Stimulated activated CD8-positive, alpha-beta memory T cell treated with anti-CD3 and anti-CD28 coated beads, Interleukin-12 subunit alpha, Interleukin-12 subunit beta, amount 100 ng/mL, for 1 hour (primary cell): ENCODE measurements around the gene ARHGEF6.
"Not testable (repeated sequence)": the region's sequence is repeated elsewhere in the genome, so short reads cannot be mapped to it uniquely, and the experiment has no call there.

Source experiments
- DNase-seq: peaks from one replicate; pipeline ENCODE4 v3.0.0-alpha.2; 2020; ENCODE audit warnings: low read depth

Gene ARHGEF6, protein sequence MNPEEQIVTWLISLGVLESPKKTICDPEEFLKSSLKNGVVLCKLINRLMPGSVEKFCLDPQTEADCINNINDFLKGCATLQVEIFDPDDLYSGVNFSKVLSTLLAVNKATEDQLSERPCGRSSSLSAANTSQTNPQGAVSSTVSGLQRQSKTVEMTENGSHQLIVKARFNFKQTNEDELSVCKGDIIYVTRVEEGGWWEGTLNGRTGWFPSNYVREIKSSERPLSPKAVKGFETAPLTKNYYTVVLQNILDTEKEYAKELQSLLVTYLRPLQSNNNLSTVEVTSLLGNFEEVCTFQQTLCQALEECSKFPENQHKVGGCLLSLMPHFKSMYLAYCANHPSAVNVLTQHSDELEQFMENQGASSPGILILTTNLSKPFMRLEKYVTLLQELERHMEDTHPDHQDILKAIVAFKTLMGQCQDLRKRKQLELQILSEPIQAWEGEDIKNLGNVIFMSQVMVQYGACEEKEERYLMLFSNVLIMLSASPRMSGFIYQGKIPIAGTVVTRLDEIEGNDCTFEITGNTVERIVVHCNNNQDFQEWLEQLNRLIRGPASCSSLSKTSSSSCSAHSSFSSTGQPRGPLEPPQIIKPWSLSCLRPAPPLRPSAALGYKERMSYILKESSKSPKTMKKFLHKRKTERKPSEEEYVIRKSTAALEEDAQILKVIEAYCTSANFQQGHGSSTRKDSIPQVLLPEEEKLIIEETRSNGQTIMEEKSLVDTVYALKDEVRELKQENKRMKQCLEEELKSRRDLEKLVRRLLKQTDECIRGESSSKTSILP

DNA sequence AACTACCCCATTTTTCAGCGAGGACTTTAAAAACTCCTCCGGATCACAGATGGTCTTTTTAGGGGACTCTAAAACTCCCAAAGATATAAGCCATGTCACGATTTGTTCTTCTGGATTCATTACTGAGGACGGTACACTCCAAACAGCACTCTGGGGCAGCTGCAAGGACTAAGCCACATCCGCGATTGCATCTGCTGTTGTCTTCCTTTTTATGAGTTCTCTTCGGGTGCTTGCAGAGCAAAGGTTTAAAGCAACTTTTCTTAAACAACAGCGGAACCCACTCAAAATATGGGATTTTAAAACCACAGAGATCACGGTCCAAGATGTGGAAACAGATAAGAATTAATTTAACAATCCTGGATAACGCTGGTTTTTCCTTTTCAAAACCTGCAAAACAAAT, at the start of gene ARHGEF6:
ARHGEF6 (minus strand) TSS at position 170 of the 400 bp plus-strand sequence; CDS start at position 120, 50 bp downstream.
- DNase-seq: no peak

DNA sequence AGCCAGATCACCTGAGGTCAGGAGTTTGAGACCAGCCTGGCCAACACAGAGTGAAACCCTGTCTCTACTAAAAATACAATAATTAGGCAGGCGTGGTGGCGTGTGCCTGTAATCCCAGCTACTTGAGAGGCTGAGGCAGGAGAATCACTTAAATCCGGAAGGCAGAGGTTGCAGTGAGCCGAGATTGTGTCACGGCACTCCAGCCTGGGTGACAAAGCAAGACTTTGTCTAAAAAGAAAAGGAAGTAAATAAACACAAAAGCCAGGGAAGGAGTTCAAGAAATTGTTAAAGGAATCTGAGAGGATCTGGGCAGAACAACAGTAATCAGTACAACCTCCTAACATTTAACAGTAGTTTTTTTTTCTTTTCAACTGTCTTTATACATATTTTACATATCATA, 48.7 kb upstream of the ARHGEF6 start:
- DNase-seq: no peak

DNA sequence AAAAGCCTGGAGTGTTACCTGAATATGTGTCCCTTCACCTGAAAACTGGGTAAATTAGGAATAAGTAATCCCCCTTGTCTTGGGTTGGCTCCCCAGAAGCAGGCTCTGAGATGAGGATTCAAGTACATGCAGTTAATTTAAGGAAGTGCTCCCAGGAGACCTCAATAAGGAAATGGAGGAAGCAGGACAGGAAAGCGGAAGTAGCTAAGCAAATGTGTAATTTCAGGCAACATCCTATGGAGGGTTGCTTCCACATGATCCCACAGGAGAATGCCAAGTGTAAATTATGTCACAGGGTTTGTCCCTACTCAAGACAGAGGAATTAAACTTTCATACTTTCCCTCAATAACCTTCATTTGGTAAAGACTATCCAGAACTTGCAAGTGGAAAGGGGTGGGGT, 48.1 kb upstream of the ARHGEF6 start:
- DNase-seq: no peak

DNA sequence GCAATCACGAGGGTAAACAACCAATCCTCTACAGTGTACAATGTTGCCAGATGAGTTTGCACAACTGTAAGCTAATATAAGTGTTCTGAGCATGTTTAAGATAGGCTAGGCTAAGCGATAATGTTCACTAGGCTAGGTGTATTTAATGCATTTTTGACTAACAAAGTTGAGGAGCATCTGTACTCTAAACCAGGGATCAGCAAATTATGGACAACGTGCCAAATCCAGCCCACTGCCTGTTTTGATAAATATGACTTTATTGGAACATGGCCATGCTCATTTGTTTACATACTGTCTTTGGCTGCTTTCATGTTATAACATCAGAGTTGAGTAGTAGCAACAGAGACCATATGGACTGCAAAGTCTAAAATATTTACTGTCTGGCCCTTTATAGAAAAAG, 46.3 kb upstream of the ARHGEF6 start:
- DNase-seq: no peak

DNA sequence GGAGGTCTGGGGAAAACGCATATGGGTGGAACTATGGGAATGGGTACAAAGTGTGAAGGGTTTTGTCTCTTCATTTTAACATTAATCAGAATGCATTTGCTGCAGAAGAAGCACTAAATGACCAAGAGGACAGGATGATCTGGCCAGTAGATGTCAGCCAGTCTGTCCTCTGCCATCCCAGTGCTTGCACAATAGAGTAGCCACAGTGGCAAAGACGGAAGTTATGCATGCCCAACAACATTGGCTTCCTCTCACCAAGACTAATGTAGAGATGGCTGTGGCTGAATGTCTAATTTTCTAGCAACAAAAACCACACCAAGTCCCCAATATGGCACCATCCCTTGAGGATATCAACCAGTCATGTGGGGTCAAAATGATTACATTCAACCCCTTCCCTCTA, 45.0 kb upstream of the ARHGEF6 start:
- DNase-seq: no peak

DNA sequence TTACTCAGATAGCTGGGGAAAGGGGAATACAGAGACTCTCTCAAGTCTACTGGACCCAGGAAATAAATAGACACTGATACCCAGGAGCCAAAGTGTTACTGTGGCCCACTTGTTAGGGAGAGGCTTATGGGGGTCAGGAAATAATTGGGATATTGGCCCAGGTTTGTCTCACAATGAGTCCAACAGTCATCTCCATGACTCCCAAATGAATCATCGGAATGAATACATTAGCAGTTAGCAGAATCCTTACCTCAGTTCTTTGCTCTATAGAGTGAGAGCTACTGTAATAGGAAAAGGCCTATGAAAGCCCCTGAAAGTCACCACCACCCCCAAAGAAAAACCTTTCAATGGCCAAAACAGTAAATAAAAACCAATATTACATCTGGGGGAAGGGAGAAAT, 42.4 kb upstream of the ARHGEF6 start:
- DNase-seq: no peak

DNA sequence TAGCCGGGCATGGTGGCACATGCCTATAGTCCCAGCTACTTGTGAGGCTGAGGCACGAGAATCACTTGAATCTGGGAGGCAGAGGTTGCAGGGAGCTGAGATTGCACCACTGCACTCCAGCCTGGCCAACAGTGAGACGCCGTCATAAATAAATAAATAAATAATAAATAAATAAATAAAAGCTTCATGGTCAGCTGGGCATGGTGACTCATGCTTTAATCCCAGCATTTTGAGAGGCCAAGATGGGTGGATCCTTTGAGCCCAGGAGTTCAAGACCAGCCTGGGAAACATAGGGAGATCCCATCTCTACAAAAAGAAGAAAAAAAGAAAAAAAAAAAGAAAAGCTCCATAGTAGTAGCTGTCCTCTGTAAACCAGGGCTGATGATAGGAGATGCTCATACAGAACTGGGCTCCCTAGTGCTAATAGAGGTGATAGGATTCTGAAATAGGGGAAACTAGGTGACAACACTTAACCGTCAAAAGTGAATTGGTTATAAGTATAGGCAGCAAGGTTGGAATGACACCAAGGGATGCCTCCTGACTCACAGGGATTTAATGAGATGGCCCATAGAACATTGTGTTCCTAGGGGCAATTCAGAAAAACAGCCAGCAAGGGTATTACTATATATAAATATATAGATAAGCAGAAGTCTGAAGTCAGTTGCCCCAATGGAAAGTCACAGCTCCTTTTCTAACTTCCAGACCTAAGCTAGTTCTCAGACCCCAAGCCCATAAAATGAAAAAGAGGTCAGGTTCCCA, 41.8 kb upstream of the ARHGEF6 start:
- no peak for DNase-seq

DNA sequence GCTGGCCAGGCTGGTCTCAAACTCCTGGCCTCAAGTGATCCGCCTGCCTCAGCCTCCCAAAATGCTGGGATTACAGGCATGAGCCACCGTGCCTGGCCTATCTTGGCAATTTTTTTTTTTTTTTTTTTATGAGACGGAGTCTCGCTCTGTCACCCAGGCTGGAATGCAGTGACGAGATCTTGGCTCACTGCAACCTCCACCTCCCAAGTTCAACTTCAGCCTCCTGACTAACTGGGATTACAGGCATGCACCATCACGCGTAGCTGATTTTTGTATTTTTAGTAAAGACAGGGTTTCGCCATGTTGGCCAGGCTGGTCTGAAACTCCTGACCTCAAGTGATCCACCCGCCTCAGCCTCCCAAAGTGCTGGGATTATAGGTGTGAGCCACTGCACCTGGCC, 39.0 kb upstream of the ARHGEF6 start:
- DNase-seq: not testable (repeated sequence)

DNA sequence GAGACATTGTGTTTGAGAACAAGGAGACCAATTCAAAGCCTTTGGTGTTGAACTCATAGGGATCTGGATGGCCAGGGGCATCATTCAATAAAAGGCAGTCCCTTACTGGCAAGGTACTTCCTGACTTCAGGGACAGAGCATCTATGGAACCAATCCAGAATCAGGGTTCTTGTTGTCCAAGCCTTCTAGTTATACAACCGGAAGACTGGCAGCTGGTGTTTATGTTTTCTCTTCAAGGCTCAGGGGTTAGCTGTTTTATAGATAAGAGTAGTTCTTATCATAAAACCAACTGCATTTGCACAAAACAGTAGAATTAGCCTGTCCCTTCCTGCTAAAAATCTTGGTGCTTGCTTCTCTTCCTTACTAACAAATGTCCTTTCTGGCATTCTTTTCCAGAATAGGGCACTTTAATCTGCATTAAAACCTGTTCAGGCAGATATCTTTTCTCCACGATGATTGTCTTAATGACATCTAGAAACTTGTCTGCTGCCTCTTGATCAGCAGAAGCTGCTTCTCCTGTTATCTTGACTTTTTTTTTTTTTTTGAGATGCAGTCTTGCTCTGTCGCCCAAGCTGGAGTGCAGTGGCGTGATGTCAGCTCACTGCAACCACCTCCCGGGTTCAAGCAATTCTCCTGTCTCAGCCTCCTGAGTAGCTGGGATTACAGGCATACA, 38.4 kb upstream of the ARHGEF6 start:
- no peak for DNase-seq

DNA sequence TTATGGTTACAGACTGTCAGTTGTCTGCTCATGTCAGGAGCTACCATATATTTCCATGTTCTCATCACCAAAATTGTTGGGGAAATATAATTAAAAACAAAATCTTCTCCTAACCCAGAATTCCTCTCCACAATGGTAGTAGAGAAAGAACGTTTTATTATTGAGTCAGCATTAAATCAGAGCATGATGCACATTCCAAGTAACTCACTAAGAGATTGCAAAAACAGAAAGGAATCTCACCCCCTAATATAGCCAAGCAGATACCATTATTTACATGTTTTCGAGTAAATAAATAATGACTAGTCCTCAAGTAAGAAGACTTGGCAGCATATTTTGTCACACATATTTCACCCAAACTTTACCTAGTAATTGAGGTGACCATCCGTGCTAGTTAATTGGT, 36.2 kb upstream of the ARHGEF6 start:
- DNase-seq: no peak

DNA sequence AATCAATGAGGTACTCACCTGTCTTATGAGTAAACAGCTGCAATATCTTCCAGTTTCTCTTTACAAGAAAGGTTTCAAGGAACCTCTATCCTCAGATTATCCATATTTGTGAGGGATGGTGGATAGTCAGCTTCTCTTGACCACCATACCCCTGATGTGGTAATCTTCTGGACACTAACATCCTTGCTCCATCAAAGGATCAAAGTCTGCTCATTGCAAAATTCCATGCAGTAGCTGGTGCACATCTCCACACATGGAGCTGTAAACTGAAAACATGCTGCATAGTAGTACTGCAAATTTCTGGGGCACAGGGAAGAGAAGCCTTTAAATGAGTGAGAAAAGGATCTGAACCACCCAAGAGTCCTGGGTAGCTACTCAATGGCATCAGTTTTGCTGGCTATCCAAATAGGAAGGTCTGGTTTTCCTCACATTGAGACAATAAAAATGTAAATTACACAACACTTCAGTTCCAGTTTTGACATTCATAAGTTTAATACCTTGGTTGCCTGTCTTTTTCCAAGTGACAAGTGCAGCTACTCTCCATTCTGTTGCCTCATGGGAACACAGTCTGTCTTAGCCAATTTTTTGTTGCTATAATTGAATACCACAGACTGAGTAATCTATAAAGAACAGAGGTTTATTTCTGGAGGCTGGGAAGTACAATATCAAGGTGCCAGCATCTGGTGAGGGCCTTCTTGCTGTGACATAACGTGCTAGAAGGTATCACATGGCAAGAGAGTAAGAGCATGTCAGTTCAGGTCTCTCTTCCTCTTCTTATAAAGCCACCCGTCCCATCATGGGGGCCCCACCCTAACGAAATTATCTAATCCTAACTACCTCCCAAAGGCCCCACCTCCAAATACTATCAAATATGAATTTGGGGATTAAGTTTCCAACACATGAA, 34.4 kb upstream of the ARHGEF6 start:
- no peak for DNase-seq

DNA sequence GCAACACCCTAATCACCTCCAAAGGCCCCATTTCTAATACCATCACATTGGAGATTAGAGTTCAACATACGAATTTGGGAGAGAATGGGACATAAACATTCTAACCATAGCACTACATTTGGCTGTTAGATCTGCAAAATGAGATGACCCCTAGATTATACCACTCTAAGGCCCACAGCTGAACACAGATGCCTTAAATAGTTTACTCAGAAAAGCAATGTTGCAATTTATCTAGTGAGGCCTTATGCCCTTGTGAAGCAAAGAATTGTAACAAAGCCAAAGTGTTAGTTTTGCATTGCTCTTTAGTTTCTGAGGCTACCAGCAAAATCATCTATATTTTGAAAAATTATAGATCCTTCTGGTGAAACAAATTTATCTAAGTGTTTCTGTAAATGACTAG, 31.6 kb upstream of the ARHGEF6 start:
- DNase-seq: no peak

DNA sequence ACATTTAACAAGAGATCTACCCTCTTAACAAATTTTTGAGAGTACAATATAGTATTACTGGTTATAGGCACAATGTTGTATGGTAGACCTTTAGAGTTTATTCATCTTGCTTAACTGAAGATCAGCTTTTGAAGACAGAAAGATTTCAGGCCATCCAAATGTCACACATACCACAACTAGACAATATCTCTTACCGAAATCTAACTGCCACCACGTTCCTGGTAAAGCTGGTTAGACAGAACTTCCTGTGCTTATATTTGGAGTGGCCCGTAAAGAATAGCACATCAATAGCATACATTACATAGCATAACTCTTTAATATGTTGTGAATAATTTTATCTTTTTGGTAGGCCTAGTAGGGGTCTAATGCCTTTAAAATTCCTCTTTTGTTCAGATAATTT, 29.8 kb upstream of the ARHGEF6 start:
- DNase-seq: no peak

DNA sequence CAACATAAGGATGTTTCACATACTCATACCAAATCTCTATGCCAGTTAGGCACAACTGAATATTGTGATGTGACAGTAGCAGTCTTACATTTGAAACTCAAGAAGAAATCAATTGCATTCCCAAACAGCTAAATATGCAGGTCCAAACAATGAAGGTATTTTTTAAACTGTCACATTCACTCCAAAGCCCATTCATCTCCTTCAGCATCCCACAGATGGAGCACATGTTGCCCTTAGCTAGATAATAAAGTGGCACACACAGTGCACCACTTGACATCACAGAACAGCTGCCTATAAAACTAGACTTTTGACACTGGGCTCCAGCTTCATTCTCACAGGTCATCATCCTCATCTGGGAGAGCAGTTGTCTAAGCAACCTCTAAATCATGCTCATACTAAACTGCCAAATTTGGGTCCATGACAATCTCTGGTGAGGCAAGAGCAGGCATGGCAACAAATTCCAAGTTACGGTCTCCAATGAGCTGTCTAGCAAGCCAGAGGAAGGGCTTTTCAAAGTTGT, 26.2 kb upstream of the ARHGEF6 start:
- no peak for DNase-seq

DNA sequence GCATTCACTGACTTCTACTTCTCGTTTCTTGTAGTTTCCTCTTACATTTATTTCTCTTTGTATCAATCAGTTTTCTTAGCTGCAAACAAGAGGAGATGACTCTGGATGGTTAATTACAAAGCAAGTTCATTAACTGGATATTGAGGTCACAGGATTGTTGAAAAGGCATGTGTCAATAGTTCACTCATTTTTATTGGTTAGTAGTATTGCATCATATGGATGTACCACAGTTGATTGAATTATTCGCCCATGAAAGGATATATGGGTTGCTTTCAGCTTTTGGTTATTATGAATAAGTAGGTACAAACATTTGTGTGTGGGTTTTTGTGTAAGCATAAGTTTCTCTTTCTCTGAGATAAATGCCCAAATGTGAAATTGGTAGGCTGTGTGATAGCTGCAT, 21.8 kb upstream of the ARHGEF6 start:
- DNase-seq: no peak

DNA sequence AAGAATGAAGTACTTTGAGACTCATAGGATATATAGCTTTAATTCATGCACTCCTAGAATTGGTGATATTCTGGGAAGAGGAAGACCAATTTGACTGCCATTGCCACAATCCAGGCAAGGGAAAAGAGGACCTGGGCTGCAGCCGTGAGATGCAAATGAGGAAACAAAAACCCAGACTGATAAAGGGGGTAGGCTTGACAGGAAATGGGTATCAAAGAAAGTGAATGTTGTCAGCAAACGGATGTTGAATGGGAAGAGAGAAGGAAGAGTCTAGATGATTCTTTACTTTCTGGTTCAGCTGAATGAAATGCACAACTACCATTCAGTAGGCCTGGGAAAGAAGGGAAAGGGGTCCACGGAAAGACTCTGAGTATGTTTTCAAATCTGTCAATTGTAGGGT, 17.1 kb upstream of the ARHGEF6 start:
- no peak for DNase-seq

DNA sequence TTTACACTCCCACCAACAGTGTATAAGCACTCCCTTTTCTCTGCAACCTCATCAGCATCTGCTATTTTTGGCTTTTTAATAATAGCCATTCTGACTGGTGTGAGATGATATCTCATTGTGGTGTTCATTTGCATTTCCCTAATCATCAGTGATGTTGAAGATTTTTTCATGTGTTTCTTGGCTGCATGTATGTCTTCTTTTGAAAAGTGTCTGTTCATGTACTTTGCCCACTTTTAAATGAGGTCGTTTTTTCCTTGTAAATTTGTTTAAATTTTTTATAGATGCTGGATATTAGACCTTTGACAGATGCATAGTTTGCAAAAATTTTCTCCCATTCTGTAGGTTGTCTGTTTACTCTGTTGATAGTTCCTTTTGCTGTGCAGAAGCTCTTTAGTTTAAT, 14.4 kb upstream of the ARHGEF6 start:
- not testable (repeated sequence) for DNase-seq

DNA sequence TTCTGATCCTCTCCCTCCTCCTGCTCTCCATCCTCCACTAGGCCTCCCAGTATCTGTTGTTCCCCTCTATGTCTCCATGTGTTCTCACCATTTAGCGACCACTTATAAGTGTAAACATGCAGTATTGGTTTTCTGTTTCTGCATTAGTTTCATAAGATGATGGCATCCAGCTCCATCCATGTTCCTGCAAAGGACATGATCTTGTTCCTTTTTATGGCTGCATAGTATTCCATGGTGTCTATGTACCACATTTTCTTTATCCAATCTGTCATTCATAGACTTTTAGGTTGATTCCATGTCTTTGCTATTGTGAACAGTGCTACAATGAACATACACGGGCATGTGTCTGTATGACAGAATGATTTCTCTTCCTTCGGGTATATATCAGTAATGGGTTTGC, 13.9 kb upstream of the ARHGEF6 start:
- DNase-seq: not testable (repeated sequence)

DNA sequence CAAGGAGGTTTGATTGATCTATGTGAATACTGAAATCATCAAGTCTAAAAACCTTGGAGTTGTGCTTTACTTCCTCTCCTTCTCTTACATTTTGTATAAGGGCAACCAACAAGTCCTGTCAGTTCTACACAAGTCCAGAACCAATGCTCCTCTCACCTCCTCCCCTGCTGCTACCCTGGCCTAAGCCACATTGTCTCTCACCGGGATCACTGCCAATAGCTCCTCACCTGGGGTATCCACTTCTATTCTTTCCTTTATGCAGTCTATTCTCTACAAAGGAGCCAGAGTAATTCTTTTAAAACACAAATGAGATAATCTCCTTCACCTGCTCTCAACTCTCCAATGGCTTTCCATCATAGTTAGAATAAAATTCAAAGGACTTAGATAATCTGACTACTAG, 13.3 kb upstream of the ARHGEF6 start:
- DNase-seq: no peak

DNA sequence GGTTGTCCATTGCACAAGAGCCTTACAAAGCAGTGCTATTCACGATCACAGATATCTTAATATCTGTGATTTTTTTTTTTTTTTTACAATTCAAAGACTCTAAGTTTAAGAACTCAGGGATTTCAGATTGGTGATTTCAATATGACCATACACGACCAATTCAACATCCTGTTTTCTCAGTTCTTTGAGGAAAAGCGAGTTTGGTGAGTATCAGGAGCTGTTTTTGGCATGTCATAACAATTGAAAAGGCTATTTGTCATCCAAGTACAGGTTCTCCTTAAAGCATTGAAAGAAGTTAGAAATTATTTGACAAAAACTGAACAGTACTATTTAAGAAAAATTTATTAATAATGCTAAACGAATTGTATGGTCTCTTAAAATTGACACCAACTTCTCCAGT, 9.1 kb upstream of the ARHGEF6 start:
- no peak for DNase-seq

DNA sequence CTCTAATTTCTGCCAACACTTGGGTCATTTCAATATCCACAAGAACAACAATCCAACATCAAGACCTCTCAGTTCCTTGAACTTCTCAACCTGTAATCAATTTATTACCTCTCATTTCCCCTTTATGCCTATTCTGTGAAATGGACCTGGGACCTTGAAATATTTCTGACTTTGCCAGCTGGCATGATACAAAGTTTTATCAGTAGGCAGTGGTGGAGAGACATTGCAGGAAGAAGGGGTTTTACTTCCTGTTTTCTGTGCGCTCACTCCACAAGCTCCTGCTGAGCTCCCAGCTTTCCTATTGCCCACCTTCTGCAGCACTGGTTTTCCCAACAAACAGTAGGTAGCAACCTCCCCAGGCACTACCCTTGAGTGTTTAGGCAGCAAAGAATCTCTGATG, 3.5 kb upstream of the ARHGEF6 start:
- DNase-seq: no peak
